HepG2 (cell line): ENCODE measurements around the gene ACTN4. TPM values are rescaled to one million over a fixed set of nuclear protein-coding genes. Genes with fewer than 3 reads are reported as not detected.

Experiments used
- ATF1 ChIP-seq: IDR thresholded peaks from 2 replicates; pipeline ENCODE4 v1.6.1; 2016; ENCODE audit warnings: mild to moderate bottlenecking, control low read depth
- FOXA1 ChIP-seq, 2 experiments: fragments of 450-650 bp in 1 of 2; sonication (generic) in 1 of 2; formaldehyde crosslinking in 1 of 2; IDR thresholded peaks; 2 replicates each; pipeline versions ENCODE4 v1.4.0 to v1.6.1; 2016 to 2020; ENCODE audit warnings: missing genetic modification reagents in 1 of 2
- HIVEP1 ChIP-seq: sonication (generic); formaldehyde crosslinking; IDR thresholded peaks from 2 replicates; pipeline ENCODE4 v1.4.0; 2020; ENCODE audit warnings: mild to moderate bottlenecking, missing genetic modification reagents
- NFE2L1 ChIP-seq: sonication (generic); formaldehyde crosslinking; IDR thresholded peaks from 2 replicates; pipeline ENCODE4 v1.4.0; 2020; ENCODE audit warnings: missing genetic modification reagents, mild to moderate bottlenecking, borderline replicate concordance
- POLR2AphosphoS5 ChIP-seq: IDR thresholded peaks from 2 replicates; pipeline ENCODE4 v1.6.1; 2012; ENCODE audit warnings: low read depth, low read length
- RBM22 ChIP-seq: fragments of 200-400 bp; formaldehyde crosslinking; optimal IDR thresholded peaks from 2 replicates; pipeline ENCODE3; 2017; ENCODE audit warnings: mild to moderate bottlenecking, low read length, moderate library complexity
- THAP8 ChIP-seq: sonication (generic); formaldehyde crosslinking; IDR thresholded peaks from 2 replicates; pipeline ENCODE4 v1.5.1; 2020; ENCODE audit warnings: missing genetic modification reagents, mild to moderate bottlenecking, borderline replicate concordance
- ZFP37 ChIP-seq: sonication (generic); formaldehyde crosslinking; IDR thresholded peaks from 2 replicates; pipeline ENCODE4 v1.4.0; 2020; ENCODE audit warnings: missing genetic modification reagents, borderline replicate concordance
- ZNF136 ChIP-seq: sonication (generic); formaldehyde crosslinking; IDR thresholded peaks from 2 replicates; pipeline ENCODE4 v1.8.1; 2022; ENCODE audit warnings: low read depth, mild to moderate bottlenecking, moderate library complexity, missing genetic modification reagents
- ZNF225 ChIP-seq: sonication (generic); formaldehyde crosslinking; IDR thresholded peaks from 2 replicates; pipeline ENCODE4 v1.4.0; 2020; ENCODE audit warnings: mild to moderate bottlenecking, missing genetic modification reagents
- ZNF331 ChIP-seq: sonication (generic); formaldehyde crosslinking; IDR thresholded peaks from 2 replicates; pipeline ENCODE4 v1.4.0; 2020; ENCODE audit warnings: missing genetic modification reagents
- ZNF430 ChIP-seq: sonication (generic); formaldehyde crosslinking; IDR thresholded peaks from 2 replicates; pipeline ENCODE4 v1.9.0; 2021; ENCODE audit warnings: mild to moderate bottlenecking, missing genetic modification reagents
- ZNF431 ChIP-seq: sonication (generic); formaldehyde crosslinking; IDR thresholded peaks from 2 replicates; pipeline ENCODE4 v1.9.0; 2022; ENCODE audit warnings: missing genetic modification reagents, low read depth, mild to moderate bottlenecking, borderline replicate concordance
- ZNF557 ChIP-seq: sonication (generic); formaldehyde crosslinking; IDR thresholded peaks from 2 replicates; pipeline ENCODE4 v1.4.0; 2020; ENCODE audit warnings: missing genetic modification reagents
- ZNF644 ChIP-seq: IDR thresholded peaks from 2 replicates; pipeline ENCODE4 v1.6.1; 2016; ENCODE audit warnings: low read depth
- ZNF724P ChIP-seq: sonication (generic); formaldehyde crosslinking; IDR thresholded peaks from 2 replicates; pipeline ENCODE4 v1.8.0; 2022; ENCODE audit warnings: missing genetic modification reagents, borderline replicate concordance
- ZNF749 ChIP-seq: sonication (generic); formaldehyde crosslinking; IDR thresholded peaks from 2 replicates; pipeline ENCODE4 v1.8.0; 2022; ENCODE audit warnings: mild to moderate bottlenecking, missing genetic modification reagents, moderate library complexity, borderline replicate concordance
- ZXDC ChIP-seq: sonication (generic); formaldehyde crosslinking; IDR thresholded peaks from 2 replicates; pipeline ENCODE4 v1.5.0; 2020; ENCODE audit warnings: mild to moderate bottlenecking, missing genetic modification reagents
- polyA plus RNA-seq, 8 experiments: library from polyadenylated mRNA; depleted of rRNA in 3 of 8; stranded (reverse) in 7 of 8; unstranded in 1 of 8; fragments of >200 nt; fragmentation: Illumina TruSeq in 4 of 8; extraction: Trizol in 4 of 8; gene quantifications; 2 replicates each; pipeline versions ENCODE4 v1.2.1 to v1.2.3, GENCODE V29; 2011 to 2016; ENCODE audit warnings: low read depth in 4 of 8, missing spikeins in 1 of 8, mixed read lengths in 1 of 8; ENCODE audit not compliant: insufficient read depth in 1 of 8
- total RNA-seq, 5 experiments: library from RNA; depleted of rRNA; stranded (reverse); fragments of >200 nt; fragmentation: Illumina TruSeq; extraction: Trizol; gene quantifications; 2 replicates each; pipeline ENCODE4 v1.2.3, GENCODE V29; 2016; ENCODE audit warnings: low read depth in 1 of 5
- TF ChIP-seq, protein P1 (sequence below): sonication (generic); formaldehyde crosslinking; IDR thresholded peaks from 2 replicates; pipeline ENCODE4 v1.4.0; 2020; ENCODE audit warnings: missing genetic modification reagents, borderline replicate concordance

The ACTN4 gene
- total and polyA plus RNA-seq, 2 of the 13 experiments (the other 11 are each of a cell fraction or from before 2014, with no cell fraction given): 171 to 192 TPM

- 0 out of 2 replicates have a peak, but pooled peaks have one; percentile 32 for TF ChIP-seq ZNF724P (CRISPR knock-in tag)
- TF ChIP-seq RBM22: peak; percentile 50
- no peak for TF ChIP-seq ZNF557
- no peak for TF ChIP-seq ZNF136 (CRISPR knock-in tag)
- no peak for TF ChIP-seq ATF1 (CRISPR knock-in tag)
- TF ChIP-seq ZNF431 (CRISPR knock-in tag): no peak
- no peak for TF ChIP-seq ZNF331 (CRISPR knock-in tag)
- no peak for TF ChIP-seq NFE2L1 (CRISPR knock-in tag)
- TF ChIP-seq FOXA1 (IDR thresholded peaks at IDR 0.05): no peak
- no peak for TF ChIP-seq FOXA1 (CRISPR knock-in tag; IDR thresholded peaks at IDR 0.05)
- TF ChIP-seq ZNF644 (CRISPR knock-in tag): no peak
- no peak for TF ChIP-seq HIVEP1
- TF ChIP-seq POLR2AphosphoS5: no peak
- no peak for TF ChIP-seq ZXDC (CRISPR knock-in tag)
- TF ChIP-seq THAP8 (CRISPR knock-in tag): no peak
- no peak for TF ChIP-seq ZFP37 (CRISPR knock-in tag)
- TF ChIP-seq, protein P1, sequence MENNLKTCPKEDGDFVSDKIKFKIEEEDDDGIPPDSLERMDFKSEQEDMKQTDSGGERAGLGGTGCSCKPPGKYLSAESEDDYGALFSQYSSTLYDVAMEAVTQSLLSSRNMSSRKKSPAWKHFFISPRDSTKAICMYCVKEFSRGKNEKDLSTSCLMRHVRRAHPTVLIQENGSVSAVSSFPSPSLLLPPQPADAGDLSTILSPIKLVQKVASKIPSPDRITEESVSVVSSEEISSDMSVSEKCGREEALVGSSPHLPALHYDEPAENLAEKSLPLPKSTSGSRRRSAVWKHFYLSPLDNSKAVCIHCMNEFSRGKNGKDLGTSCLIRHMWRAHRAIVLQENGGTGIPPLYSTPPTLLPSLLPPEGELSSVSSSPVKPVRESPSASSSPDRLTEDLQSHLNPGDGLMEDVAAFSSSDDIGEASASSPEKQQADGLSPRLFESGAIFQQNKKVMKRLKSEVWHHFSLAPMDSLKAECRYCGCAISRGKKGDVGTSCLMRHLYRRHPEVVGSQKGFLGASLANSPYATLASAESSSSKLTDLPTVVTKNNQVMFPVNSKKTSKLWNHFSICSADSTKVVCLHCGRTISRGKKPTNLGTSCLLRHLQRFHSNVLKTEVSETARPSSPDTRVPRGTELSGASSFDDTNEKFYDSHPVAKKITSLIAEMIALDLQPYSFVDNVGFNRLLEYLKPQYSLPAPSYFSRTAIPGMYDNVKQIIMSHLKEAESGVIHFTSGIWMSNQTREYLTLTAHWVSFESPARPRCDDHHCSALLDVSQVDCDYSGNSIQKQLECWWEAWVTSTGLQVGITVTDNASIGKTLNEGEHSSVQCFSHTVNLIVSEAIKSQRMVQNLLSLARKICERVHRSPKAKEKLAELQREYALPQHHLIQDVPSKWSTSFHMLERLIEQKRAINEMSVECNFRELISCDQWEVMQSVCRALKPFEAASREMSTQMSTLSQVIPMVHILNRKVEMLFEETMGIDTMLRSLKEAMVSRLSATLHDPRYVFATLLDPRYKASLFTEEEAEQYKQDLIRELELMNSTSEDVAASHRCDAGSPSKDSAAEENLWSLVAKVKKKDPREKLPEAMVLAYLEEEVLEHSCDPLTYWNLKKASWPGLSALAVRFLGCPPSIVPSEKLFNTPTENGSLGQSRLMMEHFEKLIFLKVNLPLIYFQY (CRISPR knock-in tag): no peak
- TF ChIP-seq ZNF749 (CRISPR knock-in tag): no peak
- no peak for TF ChIP-seq ZNF225 (CRISPR knock-in tag)
- no peak for TF ChIP-seq ZNF430 (CRISPR knock-in tag)
Observed at GRCh38 chr19:38665950-38666662, 18.7 kb downstream of the ACTN4 start (continued).
